GM12874 (cell line): ENCODE data around the gene OFD1.
A peak's percentile ranks its signal among the peaks of the same experiment; 100 is the strongest.

ENCODE experiments used
- CTCF ChIP-seq: IDR thresholded peaks from 2 replicates; pipeline ENCODE4 v1.5.1; 2011; ENCODE audit warnings: low read depth, mild to moderate bottlenecking, control low read depth, low read length, moderate library complexity; ENCODE audit not compliant: insufficient read depth

OFD1 gene

DNA sequence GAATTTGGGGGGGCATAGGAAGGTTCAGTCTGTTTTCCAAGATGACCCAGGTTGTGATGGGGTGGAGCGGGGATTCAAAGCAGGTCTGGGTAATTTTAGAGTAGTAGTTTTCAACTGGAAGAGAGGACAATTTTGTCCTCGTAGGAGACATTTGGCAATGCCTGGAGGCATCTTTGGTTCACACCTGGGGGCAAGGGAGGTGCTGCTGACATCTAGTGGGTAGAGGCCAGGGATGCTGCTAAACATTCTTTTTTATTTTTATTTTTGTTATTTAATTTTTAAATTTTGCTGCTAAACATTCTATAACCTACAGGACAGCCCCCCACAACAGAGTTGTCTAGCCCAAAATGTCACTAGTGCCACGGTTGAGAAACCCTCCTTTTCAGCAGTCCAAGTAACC lies 43.7 kb upstream of the OFD1 start:
- TF ChIP-seq CTCF = 0 out of 2 replicates have a peak, but pooled peaks have one; percentile 19

DNA sequence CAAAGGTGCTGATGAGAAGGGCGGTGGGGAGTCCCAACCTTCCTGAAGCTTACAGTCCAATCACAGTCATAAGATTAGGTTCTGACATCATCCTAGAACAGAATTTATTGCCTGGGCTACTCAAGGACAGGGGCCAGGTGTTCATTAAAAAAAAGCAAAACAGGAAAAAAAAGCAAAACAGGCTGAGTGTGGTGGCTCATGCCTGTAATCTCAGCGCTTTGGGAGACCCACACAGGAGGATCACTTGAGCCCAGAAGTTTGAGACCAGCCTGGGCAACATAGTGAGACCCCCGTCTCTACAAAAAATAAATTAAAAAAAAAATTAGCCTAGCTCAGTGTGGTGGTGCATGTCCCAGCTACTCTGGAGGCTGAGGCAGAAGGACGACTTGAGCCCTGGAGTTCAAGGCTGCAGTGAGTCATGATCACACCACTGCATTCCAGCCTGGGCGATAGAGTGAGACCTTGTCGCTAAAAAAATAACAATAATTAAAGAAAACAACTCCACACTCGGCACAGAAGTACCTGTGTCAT lies 42.6 kb upstream of the OFD1 start:
- TF ChIP-seq CTCF = no peak

DNA sequence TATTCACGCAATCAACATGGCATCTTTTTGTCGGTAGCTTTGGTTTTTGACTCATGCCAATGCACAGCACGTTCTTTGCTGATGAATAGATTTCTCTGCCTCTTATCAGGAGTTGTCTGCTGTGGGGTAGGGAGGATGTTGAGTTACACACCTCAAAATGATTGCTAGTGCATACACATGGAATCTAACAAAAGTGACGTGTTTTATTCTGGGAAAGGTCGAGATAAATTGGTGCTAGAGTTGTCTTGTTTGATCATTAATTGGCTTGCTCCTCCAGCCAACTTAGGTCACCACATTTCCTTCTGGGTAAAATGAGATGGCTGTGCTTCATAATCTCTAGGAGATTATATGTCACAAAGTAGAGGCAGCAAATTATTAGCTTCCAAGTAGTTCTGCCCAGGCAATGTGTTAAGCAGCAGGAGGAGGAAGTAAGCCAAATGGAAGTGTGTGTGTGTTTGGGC lies 41.7 kb upstream of the OFD1 start:
- no peak for TF ChIP-seq CTCF

DNA sequence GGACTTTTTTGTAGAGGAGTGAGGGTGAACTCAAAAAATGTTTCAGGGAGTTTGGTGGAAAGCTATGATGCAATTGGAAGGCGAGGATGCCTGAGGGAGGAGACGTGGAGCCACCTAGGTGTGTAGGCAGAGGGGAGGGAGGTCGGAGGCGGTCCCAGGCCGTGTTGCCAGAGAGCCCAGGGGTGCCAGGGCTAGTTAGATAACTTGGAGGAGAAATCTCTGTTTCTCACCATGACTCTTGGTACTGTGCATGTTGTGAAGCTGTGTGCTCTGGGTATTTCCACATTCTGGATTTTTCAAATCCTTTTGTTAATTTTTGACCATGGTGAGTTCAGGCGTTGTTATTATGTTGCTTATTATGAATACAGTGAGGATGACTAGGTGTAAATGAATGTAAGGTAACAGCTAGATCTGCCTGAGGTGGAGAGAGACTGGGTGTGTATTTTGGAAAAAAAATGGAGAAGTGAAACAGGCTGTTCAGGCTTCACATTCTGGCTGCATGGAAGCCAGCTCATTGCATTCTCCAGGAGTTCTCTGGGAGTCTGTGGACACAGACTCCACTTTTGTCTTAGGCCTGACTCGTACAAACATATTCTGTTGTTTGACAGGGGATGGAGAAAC lies 41.1 kb upstream of the OFD1 start:
- no peak for TF ChIP-seq CTCF

DNA sequence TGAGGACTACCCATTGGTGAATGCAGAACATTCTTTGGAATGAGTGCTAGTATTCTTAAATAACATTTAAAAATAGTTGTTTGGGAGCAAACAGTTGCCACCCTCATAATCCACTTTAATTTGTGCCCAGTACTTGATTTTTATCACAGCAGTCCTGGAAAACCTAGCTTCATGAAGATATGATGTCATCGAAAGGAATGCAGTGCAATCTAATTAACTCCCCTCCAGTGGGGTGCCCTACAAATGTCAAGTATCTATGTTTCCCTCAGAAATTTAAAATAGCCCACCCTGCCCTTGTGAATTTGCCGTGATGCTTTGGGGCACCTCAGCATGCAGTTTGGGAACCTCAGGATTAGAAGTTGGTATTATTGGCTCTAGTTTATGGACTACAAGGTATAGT lies 40.2 kb upstream of the OFD1 start:
- TF ChIP-seq CTCF = no peak

GRCh38 chrX:13694983-13695382 lies 39.6 kb upstream of the OFD1 start:
- TF ChIP-seq CTCF = no peak

DNA sequence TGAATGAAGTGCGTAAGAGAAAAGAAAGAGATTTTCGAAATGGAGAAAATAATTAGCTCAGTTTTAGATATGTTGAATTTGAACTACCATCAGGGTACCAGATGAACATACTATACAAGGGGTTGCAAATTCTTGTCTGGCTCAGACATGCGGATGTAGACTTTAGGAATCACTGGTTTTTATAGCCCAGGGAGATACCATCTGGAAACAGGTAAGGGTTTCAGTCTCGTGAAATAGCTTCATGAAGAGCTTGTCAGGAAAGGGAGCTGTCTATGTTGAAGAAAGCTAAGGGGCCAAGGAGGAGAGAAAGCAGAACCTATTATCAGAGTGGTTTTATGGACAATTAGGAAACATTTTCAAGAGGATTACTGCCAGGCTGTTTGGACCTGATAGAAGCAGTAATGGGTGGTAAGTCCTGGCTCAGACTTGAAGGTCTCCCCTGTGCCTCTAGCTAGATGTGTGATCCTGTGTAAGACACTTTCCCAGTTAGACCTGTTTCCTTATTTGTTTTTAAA lies 38.9 kb upstream of the OFD1 start:
- no peak for TF ChIP-seq CTCF
